ENCODE measurements around the gene PARN.

DNA sequence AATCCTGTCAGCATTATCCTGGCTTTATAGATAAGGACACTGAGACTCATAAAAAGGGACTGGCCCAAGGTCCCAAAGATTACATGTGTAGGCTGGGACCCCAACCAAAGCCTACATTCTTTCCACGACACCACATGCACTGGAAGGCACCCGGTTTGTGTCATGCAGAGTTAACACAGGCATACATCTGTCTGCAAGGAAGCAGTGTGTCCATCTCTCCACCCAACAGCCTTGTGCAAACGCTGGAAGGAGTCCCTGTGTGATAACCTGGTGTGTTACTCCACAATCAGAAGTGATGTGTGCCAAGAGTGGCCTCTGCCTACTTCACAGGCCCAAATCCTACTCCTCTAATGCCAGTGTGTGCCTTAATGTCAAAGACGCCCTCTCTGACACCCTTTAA is 139.8 kb downstream of the PARN start:
- no peak for TF ChIP-seq CTCF (IDR thresholded peaks at IDR 0.05; ENCODE audit: low read depth, low read length)
- TF ChIP-seq POLR2A (IDR thresholded peaks at IDR 0.05; ENCODE audit: extremely low read depth, insufficient read length), result no peak
